Measurements from ENCODE around the gene GPR31.

GPR31 gene

DNA sequence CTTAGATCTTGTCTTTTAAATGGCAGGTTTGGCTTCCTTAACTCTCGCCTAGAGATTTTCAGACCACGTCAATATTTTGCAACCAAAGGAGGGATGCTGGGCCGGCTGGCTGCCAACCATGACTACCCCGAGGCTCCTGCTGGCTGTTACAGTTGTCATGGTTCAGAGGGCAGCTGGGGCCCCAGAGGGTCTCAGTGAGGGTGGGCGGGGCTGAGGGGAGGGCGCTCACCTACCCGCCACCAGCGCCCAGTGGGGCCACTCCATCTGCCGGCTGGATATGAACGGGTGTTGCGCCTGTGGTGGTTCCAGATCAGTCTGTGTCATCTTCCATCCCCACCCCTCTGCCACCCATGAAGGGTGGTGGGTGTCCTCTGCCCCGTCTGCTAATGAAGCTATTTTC lies 12.3 kb downstream of the GPR31 start:
- Histone ChIP-seq H3K4me3 (ENCODE audit: insufficient read depth, low read length, poor library complexity, severe bottlenecking) (no peak overlapping the region), H3K9me2 (replicated peaks; ENCODE audit: insufficient read depth, low read length) (no peaks in the 10 kb centered on the region), H3K79me2 (ENCODE audit: insufficient read depth, low read length) (no peaks in the 10 kb centered on the region), H3K9ac (ENCODE audit: low read length) (no peak overlapping the region), H2AFZ (ENCODE audit: low read depth, low read length, severe bottlenecking) (no peak overlapping the region), H3K9me3 (ENCODE audit: insufficient read depth, low read length) (no peaks in the 10 kb centered on the region), H3K27ac (ENCODE audit: low read depth, low read length) (no peak overlapping the region), H3F3A (ENCODE audit: insufficient read depth) (no peaks in the 10 kb centered on the region), H4K20me1 (ENCODE audit: low read depth, low read length) (no peaks in the 10 kb centered on the region), H3K36me3 (ENCODE audit: low read length) (no peaks in the 10 kb centered on the region), H3K27me3 (ENCODE audit: low read length) (no peaks in the 10 kb centered on the region), H3K4me2 (ENCODE audit: low read depth, low read length, poor library complexity, severe bottlenecking) (peak overlapping the region; percentile 7)
- TF ChIP-seq EZH2phosphoT487 (conservative IDR thresholded peaks at IDR 0.05; ENCODE audit: low read length): no peak
- TF ChIP-seq, protein P1, sequence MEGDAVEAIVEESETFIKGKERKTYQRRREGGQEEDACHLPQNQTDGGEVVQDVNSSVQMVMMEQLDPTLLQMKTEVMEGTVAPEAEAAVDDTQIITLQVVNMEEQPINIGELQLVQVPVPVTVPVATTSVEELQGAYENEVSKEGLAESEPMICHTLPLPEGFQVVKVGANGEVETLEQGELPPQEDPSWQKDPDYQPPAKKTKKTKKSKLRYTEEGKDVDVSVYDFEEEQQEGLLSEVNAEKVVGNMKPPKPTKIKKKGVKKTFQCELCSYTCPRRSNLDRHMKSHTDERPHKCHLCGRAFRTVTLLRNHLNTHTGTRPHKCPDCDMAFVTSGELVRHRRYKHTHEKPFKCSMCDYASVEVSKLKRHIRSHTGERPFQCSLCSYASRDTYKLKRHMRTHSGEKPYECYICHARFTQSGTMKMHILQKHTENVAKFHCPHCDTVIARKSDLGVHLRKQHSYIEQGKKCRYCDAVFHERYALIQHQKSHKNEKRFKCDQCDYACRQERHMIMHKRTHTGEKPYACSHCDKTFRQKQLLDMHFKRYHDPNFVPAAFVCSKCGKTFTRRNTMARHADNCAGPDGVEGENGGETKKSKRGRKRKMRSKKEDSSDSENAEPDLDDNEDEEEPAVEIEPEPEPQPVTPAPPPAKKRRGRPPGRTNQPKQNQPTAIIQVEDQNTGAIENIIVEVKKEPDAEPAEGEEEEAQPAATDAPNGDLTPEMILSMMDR (IDR thresholded peaks at IDR 0.05; ENCODE audit: insufficient read depth, low read length, poor library complexity, severe bottlenecking): no peak

DNA sequence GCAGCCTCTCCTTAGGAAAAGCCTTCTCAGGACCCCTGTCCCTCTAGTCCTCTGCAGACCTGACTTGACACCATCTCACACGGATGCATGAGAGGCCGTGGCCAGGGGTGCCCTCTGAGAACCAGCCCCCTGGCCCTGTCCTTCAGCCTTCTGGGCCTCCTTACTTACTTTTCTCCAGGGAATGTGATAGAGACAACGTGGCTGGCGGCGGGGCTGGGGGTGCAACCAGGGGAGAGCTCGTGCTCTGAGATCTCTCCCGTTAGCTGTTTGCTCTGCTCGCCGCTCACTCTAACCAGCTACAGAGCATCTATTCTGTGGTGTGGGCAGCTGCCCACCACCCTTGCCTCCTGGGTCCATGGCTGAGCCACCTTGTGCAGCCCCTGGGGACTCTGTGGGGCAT lies 14.7 kb downstream of the GPR31 start:
- Histone ChIP-seq H3K27me3 (ENCODE audit: low read length) (no peaks in the 10 kb centered on the region), H3K9me2 (replicated peaks; ENCODE audit: insufficient read depth, low read length) (no peaks in the 10 kb centered on the region), H3K36me3 (ENCODE audit: low read length) (no peaks in the 10 kb centered on the region), H3K4me2 (ENCODE audit: low read depth, low read length, poor library complexity, severe bottlenecking) (no peak overlapping the region), H4K20me1 (ENCODE audit: low read depth, low read length) (no peaks in the 10 kb centered on the region), H3F3A (ENCODE audit: insufficient read depth) (no peaks in the 10 kb centered on the region), H2AFZ (ENCODE audit: low read depth, low read length, severe bottlenecking) (no peak overlapping the region), H3K9me3 (ENCODE audit: insufficient read depth, low read length) (no peaks in the 10 kb centered on the region), H3K79me2 (ENCODE audit: insufficient read depth, low read length) (no peaks in the 10 kb centered on the region), H3K4me3 (ENCODE audit: insufficient read depth, low read length, poor library complexity, severe bottlenecking) (no peak overlapping the region), H3K9ac (ENCODE audit: low read length) (no peak overlapping the region), H3K27ac (ENCODE audit: low read depth, low read length) (no peak overlapping the region)
- no peak for TF ChIP-seq EZH2phosphoT487 (conservative IDR thresholded peaks at IDR 0.05; ENCODE audit: low read length)
- TF ChIP-seq, protein P1 (IDR thresholded peaks at IDR 0.05; ENCODE audit: insufficient read depth, low read length, poor library complexity, severe bottlenecking): no peak

DNA sequence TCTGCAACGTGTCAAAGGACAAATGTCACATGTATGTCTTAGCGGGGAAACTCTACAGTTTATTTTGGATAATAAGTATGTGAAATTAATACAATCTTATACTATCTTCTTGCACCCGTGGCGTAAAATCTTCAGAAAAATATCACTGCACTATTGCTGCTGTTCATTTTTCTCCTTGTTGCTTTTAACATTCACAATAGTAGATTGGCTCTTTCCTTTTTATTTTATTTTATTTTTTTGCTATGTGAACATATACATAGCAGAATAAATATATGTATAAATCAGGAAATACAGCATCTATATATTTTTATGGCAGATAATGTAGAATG lies 15.4 kb downstream of the GPR31 start:
- H3K4me2 ChIP-seq (ENCODE audit: low read depth, low read length, poor library complexity, severe bottlenecking): no peak overlapping the region
- H3K79me2 ChIP-seq (ENCODE audit: insufficient read depth, low read length): no peaks in the 10 kb centered on the region
- H3K4me3 ChIP-seq (ENCODE audit: insufficient read depth, low read length, poor library complexity, severe bottlenecking): no peak overlapping the region
- H3K9me3 ChIP-seq (ENCODE audit: insufficient read depth, low read length): no peaks in the 10 kb centered on the region
- H4K20me1 ChIP-seq (ENCODE audit: low read depth, low read length): no peaks in the 10 kb centered on the region
- no peak overlapping the region for H3K9ac ChIP-seq (ENCODE audit: low read length)
- no peaks in the 10 kb centered on the region for H3F3A ChIP-seq (ENCODE audit: insufficient read depth)
- H3K27me3 ChIP-seq (ENCODE audit: low read length): no peaks in the 10 kb centered on the region
- no peaks in the 10 kb centered on the region for H3K36me3 ChIP-seq (ENCODE audit: low read length)
- TF ChIP-seq, protein P1 (IDR thresholded peaks at IDR 0.05; ENCODE audit: insufficient read depth, low read length, poor library complexity, severe bottlenecking): no peak
- no peak for TF ChIP-seq EZH2phosphoT487 (conservative IDR thresholded peaks at IDR 0.05; ENCODE audit: low read length)
- no peak overlapping the region for H3K27ac ChIP-seq (ENCODE audit: low read depth, low read length)
- H3K9me2 ChIP-seq (replicated peaks; ENCODE audit: insufficient read depth, low read length): no peaks in the 10 kb centered on the region
- no peak overlapping the region for H2AFZ ChIP-seq (ENCODE audit: low read depth, low read length, severe bottlenecking)

Measured in SU-DHL-6 (cell line).